ENCODE data around the gene RXFP4.
"Not testable (repeated sequence)": the region's sequence is repeated elsewhere in the genome, so short reads cannot be mapped to it uniquely, and the experiment has no call there.

Gene RXFP4

GRCh38 chr1:155925506-155925905, 15.9 kb upstream of the RXFP4 start:
- Histone ChIP-seq H3K27ac (ENCODE audit: low read depth, low read length) (no peak overlapping the region), H3K4me1 (ENCODE audit: control insufficient read depth in 1 of 2, insufficient read depth in 2 of 2, low read length in 2 of 2) (peaks cover 8 to 9% of the 10 kb centered on the region in 2 donors), H3K9ac (ENCODE audit: low read depth in 1 of 2, low read length in 2 of 2) (no peak overlapping the region), H3K9me3 (ENCODE audit: control insufficient read depth in 1 of 2, low read length in 2 of 2) (no peaks in the 10 kb centered on the region), H3K4me3 (ENCODE audit: low read depth in 1 of 2, low read length in 2 of 2) (no peak overlapping the region), H3K36me3 (ENCODE audit: control insufficient read depth in 1 of 2, insufficient read depth in 2 of 2, low read length in 2 of 2) (peaks cover 45 to 90% of the 10 kb centered on the region in 2 donors), H3K27me3 (ENCODE audit: control insufficient read depth in 1 of 2, insufficient read depth in 2 of 2, low read length in 2 of 2) (no peaks in the 10 kb centered on the region)

DNA sequence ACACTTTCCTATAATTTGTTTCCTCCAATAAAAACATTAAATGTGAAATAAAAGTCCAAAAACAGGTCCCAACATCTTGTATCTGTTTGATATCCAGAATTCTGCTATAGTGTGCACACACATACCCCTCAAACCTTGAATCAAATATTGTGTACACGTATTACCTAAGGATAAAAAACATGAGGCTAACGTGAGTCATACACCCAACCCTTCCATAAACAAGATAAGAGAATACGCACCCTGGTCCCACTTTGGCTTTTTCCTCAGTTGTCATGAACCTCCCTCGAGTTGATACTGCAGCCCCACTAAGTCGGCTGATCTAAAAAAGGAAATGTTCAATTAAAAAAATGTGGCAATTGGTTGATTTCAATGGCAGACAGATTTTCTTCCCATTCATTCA, 12.4 kb upstream of the RXFP4 start:
- H3K4me3 ChIP-seq (ENCODE audit: low read depth in 1 of 2, low read length in 2 of 2), result no peak overlapping the region
- H3K36me3 ChIP-seq (ENCODE audit: control insufficient read depth in 1 of 2, insufficient read depth in 2 of 2, low read length in 2 of 2), result peaks cover 32 to 62% of the 10 kb centered on the region in 2 donors
- no peak overlapping the region for H3K9ac ChIP-seq (ENCODE audit: low read depth in 1 of 2, low read length in 2 of 2)
- H3K4me1 ChIP-seq (ENCODE audit: control insufficient read depth in 1 of 2, insufficient read depth in 2 of 2, low read length in 2 of 2), result peaks cover 24 to 32% of the 10 kb centered on the region in 2 donors
- H3K9me3 ChIP-seq (ENCODE audit: control insufficient read depth in 1 of 2, low read length in 2 of 2), result no peaks in the 10 kb centered on the region
- no peak overlapping the region for H3K27ac ChIP-seq (ENCODE audit: low read depth, low read length)
- no peaks in the 10 kb centered on the region for H3K27me3 ChIP-seq (ENCODE audit: control insufficient read depth in 1 of 2, insufficient read depth in 2 of 2, low read length in 2 of 2)

GRCh38 chr1:155930725-155931124, 10.7 kb upstream of the RXFP4 start:
- Histone ChIP-seq H3K4me1 (ENCODE audit: control insufficient read depth in 1 of 2, insufficient read depth in 2 of 2, low read length in 2 of 2) (peaks cover 29 to 32% of the 10 kb centered on the region in 2 donors), H3K9ac (ENCODE audit: low read depth in 1 of 2, low read length in 2 of 2) (peak overlapping the region; percentile 16 to 21), H3K4me3 (ENCODE audit: low read depth in 1 of 2, low read length in 2 of 2) (peak overlapping the region; percentile 13 to 95), H3K36me3 (ENCODE audit: control insufficient read depth in 1 of 2, insufficient read depth in 2 of 2, low read length in 2 of 2) (peaks cover 27 to 45% of the 10 kb centered on the region in 2 donors)
- not testable (repeated sequence) for H3K27ac ChIP-seq (ENCODE audit: low read depth, low read length); H3K9me3 ChIP-seq (ENCODE audit: control insufficient read depth in 1 of 2, low read length in 2 of 2); H3K27me3 ChIP-seq (ENCODE audit: control insufficient read depth in 1 of 2, insufficient read depth in 2 of 2, low read length in 2 of 2)

DNA sequence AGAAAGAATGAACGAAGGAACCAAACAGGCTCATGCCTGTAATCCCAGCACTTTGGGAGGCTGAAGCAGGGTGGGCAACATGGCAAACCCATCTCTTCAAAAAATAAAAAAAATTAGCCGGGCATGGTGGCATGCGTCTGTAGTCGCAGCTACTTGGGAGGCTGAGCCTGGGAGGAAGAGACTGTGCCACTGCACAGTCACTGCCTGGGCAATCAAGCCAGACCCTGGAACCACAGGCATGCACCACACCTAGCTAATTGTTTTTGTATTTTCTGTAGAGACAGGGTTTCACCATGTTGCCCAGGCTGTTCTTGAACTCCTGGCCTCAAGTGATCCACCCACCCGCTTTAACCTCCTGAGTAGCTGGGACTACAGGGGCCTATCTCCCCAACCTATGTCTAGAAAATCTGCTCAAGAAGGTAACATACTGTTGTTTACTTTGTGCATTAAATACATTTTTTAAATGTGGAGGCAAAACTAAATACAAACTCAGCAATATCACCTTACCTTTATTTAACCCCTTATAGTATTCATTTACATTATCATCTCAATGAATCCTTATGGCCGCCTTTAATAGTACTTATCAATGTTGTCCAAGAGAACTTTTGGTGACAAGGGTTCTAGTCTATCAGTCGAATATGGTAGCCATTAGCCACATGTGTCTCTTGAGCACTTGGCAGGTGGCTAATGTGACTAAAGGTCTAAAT, 10.0 kb upstream of the RXFP4 start:
- peaks cover 26 to 38% of the 10 kb centered on the region in 2 donors for H3K36me3 ChIP-seq (ENCODE audit: control insufficient read depth in 1 of 2, insufficient read depth in 2 of 2, low read length in 2 of 2)
- peaks cover 29 to 32% of the 10 kb centered on the region in 2 donors for H3K4me1 ChIP-seq (ENCODE audit: control insufficient read depth in 1 of 2, insufficient read depth in 2 of 2, low read length in 2 of 2)
- peak overlapping the region; percentile 13 to 95 for H3K4me3 ChIP-seq (ENCODE audit: low read depth in 1 of 2, low read length in 2 of 2)
- no peaks in the 10 kb centered on the region for H3K9me3 ChIP-seq (ENCODE audit: control insufficient read depth in 1 of 2, low read length in 2 of 2)
- H3K27ac ChIP-seq (ENCODE audit: low read depth, low read length), result no peak overlapping the region
- peak overlapping the region; percentile 16 to 99 for H3K9ac ChIP-seq (ENCODE audit: low read depth in 1 of 2, low read length in 2 of 2)
- no peaks in the 10 kb centered on the region for H3K27me3 ChIP-seq (ENCODE audit: control insufficient read depth in 1 of 2, insufficient read depth in 2 of 2, low read length in 2 of 2)

- Histone ChIP-seq H3K27ac (ENCODE audit: low read depth, low read length) (no peak overlapping the region), H3K4me3 (ENCODE audit: low read depth in 1 of 2, low read length in 2 of 2) (peak overlapping the region; percentile 13 to 95), H3K4me1 (ENCODE audit: control insufficient read depth in 1 of 2, insufficient read depth in 2 of 2, low read length in 2 of 2) (peaks cover 29 to 32% of the 10 kb centered on the region in 2 donors), H3K27me3 (ENCODE audit: control insufficient read depth in 1 of 2, insufficient read depth in 2 of 2, low read length in 2 of 2) (no peaks in the 10 kb centered on the region), H3K36me3 (ENCODE audit: control insufficient read depth in 1 of 2, insufficient read depth in 2 of 2, low read length in 2 of 2) (peaks cover 20 to 32% of the 10 kb centered on the region in 2 donors), H3K9ac (ENCODE audit: low read depth in 1 of 2, low read length in 2 of 2) (peak overlapping the region in 1 of 2 donors; percentile 99), H3K9me3 (ENCODE audit: control insufficient read depth in 1 of 2, low read length in 2 of 2) (no peaks in the 10 kb centered on the region)
Measured at GRCh38 chr1:155932081-155932480, 9.4 kb upstream of the RXFP4 start.

DNA sequence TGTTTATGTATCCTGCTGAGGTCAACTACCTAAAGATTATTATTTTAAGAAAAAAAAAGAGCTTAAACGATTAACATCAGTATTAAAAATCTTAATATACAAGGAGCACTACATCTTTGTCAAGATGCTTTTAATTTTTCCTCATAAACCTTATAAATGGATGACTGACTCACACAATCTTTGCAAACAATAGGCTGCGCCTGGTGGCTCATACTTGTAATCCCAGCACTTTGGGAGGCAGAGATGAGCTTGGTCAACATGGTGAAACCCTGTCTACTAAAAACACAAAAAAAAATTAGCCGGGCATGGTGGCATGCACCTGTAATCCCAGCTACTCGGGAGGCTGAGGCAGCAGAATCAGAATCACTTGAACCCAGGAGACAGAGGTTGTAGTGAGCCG, 9.0 kb upstream of the RXFP4 start:
- Histone ChIP-seq H3K9ac (ENCODE audit: low read depth in 1 of 2, low read length in 2 of 2) (peak overlapping the region; percentile 20 to 99), H3K27ac (ENCODE audit: low read depth, low read length) (no peak overlapping the region), H3K9me3 (ENCODE audit: control insufficient read depth in 1 of 2, low read length in 2 of 2) (no peaks in the 10 kb centered on the region), H3K4me1 (ENCODE audit: control insufficient read depth in 1 of 2, insufficient read depth in 2 of 2, low read length in 2 of 2) (peaks cover 29 to 32% of the 10 kb centered on the region in 2 donors), H3K4me3 (ENCODE audit: low read depth in 1 of 2, low read length in 2 of 2) (peak overlapping the region; percentile 95), H3K27me3 (ENCODE audit: control insufficient read depth in 1 of 2, insufficient read depth in 2 of 2, low read length in 2 of 2) (no peaks in the 10 kb centered on the region), H3K36me3 (ENCODE audit: control insufficient read depth in 1 of 2, insufficient read depth in 2 of 2, low read length in 2 of 2) (peaks cover 16 to 28% of the 10 kb centered on the region in 2 donors)

GRCh38 chr1:155933591-155934096, 7.8 kb upstream of the RXFP4 start:
- H3K4me3 ChIP-seq (ENCODE audit: low read depth in 1 of 2, low read length in 2 of 2), result peak overlapping the region; percentile 95
- no peaks in the 10 kb centered on the region for H3K9me3 ChIP-seq (ENCODE audit: control insufficient read depth in 1 of 2, low read length in 2 of 2)
- H3K27me3 ChIP-seq (ENCODE audit: control insufficient read depth in 1 of 2, insufficient read depth in 2 of 2, low read length in 2 of 2), result no peaks in the 10 kb centered on the region
- peak overlapping the region; percentile 99 for H3K9ac ChIP-seq (ENCODE audit: low read depth in 1 of 2, low read length in 2 of 2)
- peak overlapping the region; percentile 89 for H3K27ac ChIP-seq (ENCODE audit: low read depth, low read length)
- H3K36me3 ChIP-seq (ENCODE audit: control insufficient read depth in 1 of 2, insufficient read depth in 2 of 2, low read length in 2 of 2), result peaks cover 16% of the 10 kb centered on the region in 2 donors
- peaks cover 29 to 32% of the 10 kb centered on the region in 2 donors for H3K4me1 ChIP-seq (ENCODE audit: control insufficient read depth in 1 of 2, insufficient read depth in 2 of 2, low read length in 2 of 2)

DNA sequence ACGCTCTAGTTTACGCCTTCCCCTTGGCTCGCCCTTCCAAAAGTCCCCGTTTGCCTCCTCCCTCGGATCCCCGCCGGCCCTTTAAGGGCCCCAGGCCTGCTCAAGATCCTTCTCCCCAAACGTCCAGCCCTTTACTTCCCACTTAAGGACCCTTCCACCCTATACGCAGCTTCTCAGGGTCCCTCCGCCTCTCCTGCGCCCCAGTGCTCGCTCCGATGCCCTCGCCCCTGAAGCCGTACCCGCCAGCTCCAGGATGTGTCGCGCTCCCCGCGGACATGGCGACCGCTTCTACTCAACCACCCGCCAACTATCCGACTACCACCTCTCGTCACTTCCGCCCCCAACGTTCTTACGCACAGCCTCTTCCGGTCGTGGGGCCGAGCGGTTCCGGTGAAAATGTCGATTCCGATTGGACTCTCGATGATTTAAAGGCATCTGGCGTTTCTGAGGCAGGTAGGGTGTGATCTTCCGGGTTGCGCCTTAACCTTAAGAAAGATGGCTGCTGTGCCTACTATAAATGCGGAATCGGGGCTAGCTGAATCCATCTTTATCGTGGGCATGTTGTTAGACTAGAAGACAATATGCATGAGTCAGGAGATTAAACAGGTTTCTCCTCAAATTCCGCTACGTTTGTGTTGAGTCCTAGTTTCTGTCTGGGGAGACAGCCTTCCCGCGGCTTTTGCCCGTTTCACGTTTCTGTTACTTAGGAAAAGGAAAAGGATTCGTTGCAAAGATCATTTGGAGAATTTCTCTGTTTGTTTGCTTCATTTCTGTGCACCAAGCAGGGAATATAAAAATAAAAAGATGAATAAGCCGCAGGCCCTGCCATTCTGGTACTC, 7.1 kb upstream of the RXFP4 start, which contains the start of gene KHDC4:
KHDC4 (minus strand) TSS at position 317 of the 839 bp plus-strand sequence; CDS start at position 277, 40 bp downstream.
- Histone ChIP-seq H3K36me3 (ENCODE audit: control insufficient read depth in 1 of 2, insufficient read depth in 2 of 2, low read length in 2 of 2) (peaks cover 10 to 12% of the 10 kb centered on the region in 2 donors), H3K4me1 (ENCODE audit: control insufficient read depth in 1 of 2, insufficient read depth in 2 of 2, low read length in 2 of 2) (peaks cover 24 to 32% of the 10 kb centered on the region in 2 donors), H3K9me3 (ENCODE audit: control insufficient read depth in 1 of 2, low read length in 2 of 2) (no peaks in the 10 kb centered on the region), H3K9ac (ENCODE audit: low read depth in 1 of 2, low read length in 2 of 2) (peak within 1 kb of the TSS; percentile 99), H3K4me3 (ENCODE audit: low read depth in 1 of 2, low read length in 2 of 2) (peak within 1 kb of the TSS; percentile 95), H3K27me3 (ENCODE audit: control insufficient read depth in 1 of 2, insufficient read depth in 2 of 2, low read length in 2 of 2) (no peaks in the 10 kb centered on the region), H3K27ac (ENCODE audit: low read depth, low read length) (peak within 1 kb of the TSS; percentile 89)

- no peaks in the 10 kb centered on the region for H3K9me3 ChIP-seq (ENCODE audit: control insufficient read depth in 1 of 2, low read length in 2 of 2)
- no peaks in the 10 kb centered on the region for H3K27me3 ChIP-seq (ENCODE audit: control insufficient read depth in 1 of 2, insufficient read depth in 2 of 2, low read length in 2 of 2)
- peak overlapping the region; percentile 79 for H3K27ac ChIP-seq (ENCODE audit: low read depth, low read length)
- H3K36me3 ChIP-seq (ENCODE audit: control insufficient read depth in 1 of 2, insufficient read depth in 2 of 2, low read length in 2 of 2), result peaks cover 6 to 8% of the 10 kb centered on the region in 2 donors
- peak overlapping the region; percentile 95 for H3K4me3 ChIP-seq (ENCODE audit: low read depth in 1 of 2, low read length in 2 of 2)
- peak overlapping the region; percentile 76 to 99 for H3K9ac ChIP-seq (ENCODE audit: low read depth in 1 of 2, low read length in 2 of 2)
- peaks cover 24 to 31% of the 10 kb centered on the region in 2 donors for H3K4me1 ChIP-seq (ENCODE audit: control insufficient read depth in 1 of 2, insufficient read depth in 2 of 2, low read length in 2 of 2)
Measured at GRCh38 chr1:155934936-155935590, 6.4 kb upstream of the RXFP4 start.
